ENCODE measurements around the gene RIPOR3.
A peak's percentile ranks its signal among the peaks of the same experiment; 100 is the strongest.
"Not testable (repeated sequence)": the region's sequence is repeated elsewhere in the genome, so short reads cannot be mapped to it uniquely, and the experiment has no call there.

Gene RIPOR3

GRCh38 chr20:50569864-50570836, 121.2 kb downstream of the RIPOR3 start:
- no peak overlapping the region for H3K23ac ChIP-seq (ENCODE audit: low read length in 2 of 2)
- peaks cover 56 to 65% of the 10 kb centered on the region in 2 experiments for H3K36me3 ChIP-seq (ENCODE audit: control insufficient read depth in 1 of 2, insufficient read depth in 2 of 2, low read depth in 1 of 2, low read length in 2 of 2)
- H2BK15ac ChIP-seq (ENCODE audit: low read depth, poor library complexity, severe bottlenecking): no peak overlapping the region
- H3K4me3 ChIP-seq (ENCODE audit: insufficient read depth in 1 of 2, low read depth in 1 of 2, low read length in 2 of 2): no peak overlapping the region
- H2BK12ac ChIP-seq (ENCODE audit: low read length in 2 of 2): no peak overlapping the region
- no peak overlapping the region for H3K4me2 ChIP-seq (ENCODE audit: low read length, poor library complexity, severe bottlenecking)
- no peak overlapping the region for H2BK120ac ChIP-seq (ENCODE audit: low read depth, low read length)
- no peak overlapping the region for H4K91ac ChIP-seq (ENCODE audit: low read length)
- H3K79me1 ChIP-seq (replicated peaks; ENCODE audit: low read length, poor library complexity, severe bottlenecking): peaks cover 45% of the 10 kb centered on the region
- H2BK5ac ChIP-seq (ENCODE audit: low read depth, low read length, poor library complexity, severe bottlenecking): no peak overlapping the region
- H3K4me1 ChIP-seq (ENCODE audit: control insufficient read depth, insufficient read depth, low read depth, low read length): peaks cover 27% of the 10 kb centered on the region
- H3K14ac ChIP-seq (ENCODE audit: low read length in 2 of 2): no peak overlapping the region
- DNase-seq: peak; percentile 61
- no peaks in the 10 kb centered on the region for H3K9me3 ChIP-seq (ENCODE audit: control insufficient read depth, low read length)
- H2AK5ac ChIP-seq (ENCODE audit: low read length, severe bottlenecking): peak overlapping the region; percentile 82
- H3K18ac ChIP-seq (ENCODE audit: low read depth in 1 of 2, low read length in 2 of 2): peak overlapping the region in 1 of 2 experiments; percentile 1
- H3K27me3 ChIP-seq (ENCODE audit: control insufficient read depth in 1 of 2, insufficient read depth in 1 of 2, low read length in 2 of 2): no peaks in the 10 kb centered on the region
- H3K27ac ChIP-seq (ENCODE audit: low read length, poor library complexity, severe bottlenecking): peak overlapping the region; percentile 66
- 95% methylated on average over 9 of the region's 14 CpGs for WGBS
- no peak overlapping the region for H4K8ac ChIP-seq (ENCODE audit: low read length)
- H2AFZ ChIP-seq (ENCODE audit: low read depth, low read length): no peak overlapping the region
- peak overlapping the region in 1 of 2 experiments; percentile 11 for H3K4ac ChIP-seq (ENCODE audit: low read depth in 1 of 2, low read length in 2 of 2)
- H3K9ac ChIP-seq (ENCODE audit: low read length): peak overlapping the region; percentile 35

GRCh38 chr20:50569487-50569863, 121.9 kb downstream of the RIPOR3 start:
- not testable (repeated sequence) for H2BK120ac ChIP-seq (ENCODE audit: low read depth, low read length); H4K8ac ChIP-seq (ENCODE audit: low read length); H3K14ac ChIP-seq (ENCODE audit: low read length in 2 of 2); H2BK5ac ChIP-seq (ENCODE audit: low read depth, low read length, poor library complexity, severe bottlenecking); H2AFZ ChIP-seq (ENCODE audit: low read depth, low read length); H3K4ac ChIP-seq (ENCODE audit: low read depth in 1 of 2, low read length in 2 of 2); H2AK5ac ChIP-seq (ENCODE audit: low read length, severe bottlenecking); H3K23ac ChIP-seq (ENCODE audit: low read length in 2 of 2); DNase-seq; H2BK12ac ChIP-seq (ENCODE audit: low read length in 2 of 2); H3K9me3 ChIP-seq (ENCODE audit: control insufficient read depth, low read length); H3K4me2 ChIP-seq (ENCODE audit: low read length, poor library complexity, severe bottlenecking); H3K9ac ChIP-seq (ENCODE audit: low read length); H3K27me3 ChIP-seq (ENCODE audit: control insufficient read depth in 1 of 2, insufficient read depth in 1 of 2, low read length in 2 of 2); H2BK15ac ChIP-seq (ENCODE audit: low read depth, poor library complexity, severe bottlenecking); H4K91ac ChIP-seq (ENCODE audit: low read length); H3K4me3 ChIP-seq (ENCODE audit: insufficient read depth in 1 of 2, low read depth in 1 of 2, low read length in 2 of 2)
- WGBS: 98% methylated on average over 7 of the region's 7 CpGs
- peaks cover 38% of the 10 kb centered on the region for H3K79me1 ChIP-seq (replicated peaks; ENCODE audit: low read length, poor library complexity, severe bottlenecking)
- H3K36me3 ChIP-seq (ENCODE audit: control insufficient read depth in 1 of 2, insufficient read depth in 2 of 2, low read depth in 1 of 2, low read length in 2 of 2): peaks cover 49 to 65% of the 10 kb centered on the region in 2 experiments
- H3K18ac ChIP-seq (ENCODE audit: low read depth in 1 of 2, low read length in 2 of 2): peak overlapping the region in 1 of 2 experiments; percentile 1
- H3K27ac ChIP-seq (ENCODE audit: low read length, poor library complexity, severe bottlenecking): peak overlapping the region; percentile 66
- peaks cover 27% of the 10 kb centered on the region for H3K4me1 ChIP-seq (ENCODE audit: control insufficient read depth, insufficient read depth, low read depth, low read length)

- H4K91ac ChIP-seq (ENCODE audit: low read length): no peak overlapping the region
- no peak overlapping the region for H2AK5ac ChIP-seq (ENCODE audit: low read length, severe bottlenecking)
- no peaks in the 10 kb centered on the region for H3K27me3 ChIP-seq (ENCODE audit: control insufficient read depth in 1 of 2, insufficient read depth in 1 of 2, low read length in 2 of 2)
- H3K4ac ChIP-seq (ENCODE audit: low read depth in 1 of 2, low read length in 2 of 2): no peak overlapping the region
- H3K27ac ChIP-seq (ENCODE audit: low read length, poor library complexity, severe bottlenecking): no peak overlapping the region
- peaks cover 25% of the 10 kb centered on the region for H3K4me1 ChIP-seq (ENCODE audit: control insufficient read depth, insufficient read depth, low read depth, low read length)
- H4K8ac ChIP-seq (ENCODE audit: low read length): no peak overlapping the region
- no peak overlapping the region for H3K14ac ChIP-seq (ENCODE audit: low read length in 2 of 2)
- H3K9me3 ChIP-seq (ENCODE audit: control insufficient read depth, low read length): no peaks in the 10 kb centered on the region
- H2BK15ac ChIP-seq (ENCODE audit: low read depth, poor library complexity, severe bottlenecking): no peak overlapping the region
- no peak overlapping the region for H2AFZ ChIP-seq (ENCODE audit: low read depth, low read length)
- peaks cover 35% of the 10 kb centered on the region for H3K79me1 ChIP-seq (replicated peaks; ENCODE audit: low read length, poor library complexity, severe bottlenecking)
- 87% methylated on average over 10 of the region's 11 CpGs for WGBS
- no peak overlapping the region for H3K18ac ChIP-seq (ENCODE audit: low read depth in 1 of 2, low read length in 2 of 2)
- no peak overlapping the region for H3K4me2 ChIP-seq (ENCODE audit: low read length, poor library complexity, severe bottlenecking)
- no peak for DNase-seq
- H3K23ac ChIP-seq (ENCODE audit: low read length in 2 of 2): no peak overlapping the region
- peaks cover 45 to 66% of the 10 kb centered on the region in 2 experiments for H3K36me3 ChIP-seq (ENCODE audit: control insufficient read depth in 1 of 2, insufficient read depth in 2 of 2, low read depth in 1 of 2, low read length in 2 of 2)
- no peak overlapping the region for H2BK120ac ChIP-seq (ENCODE audit: low read depth, low read length)
- no peak overlapping the region for H2BK5ac ChIP-seq (ENCODE audit: low read depth, low read length, poor library complexity, severe bottlenecking)
- no peak overlapping the region for H3K9ac ChIP-seq (ENCODE audit: low read length)
- no peak overlapping the region for H2BK12ac ChIP-seq (ENCODE audit: low read length in 2 of 2)
- no peak overlapping the region for H3K4me3 ChIP-seq (ENCODE audit: insufficient read depth in 1 of 2, low read depth in 1 of 2, low read length in 2 of 2)
Measured at GRCh38 chr20:50568549-50568942, 122.8 kb downstream of the RIPOR3 start.

GRCh38 chr20:50567860-50568548, 123.3 kb downstream of the RIPOR3 start:
- Histone ChIP-seq H3K36me3 (ENCODE audit: control insufficient read depth in 1 of 2, insufficient read depth in 2 of 2, low read depth in 1 of 2, low read length in 2 of 2) (peaks cover 48 to 71% of the 10 kb centered on the region in 2 experiments), H4K91ac (ENCODE audit: low read length) (no peak overlapping the region), H2AK5ac (ENCODE audit: low read length, severe bottlenecking) (no peak overlapping the region), H3K4ac (ENCODE audit: low read depth in 1 of 2, low read length in 2 of 2) (no peak overlapping the region), H4K8ac (ENCODE audit: low read length) (no peak overlapping the region), H3K23ac (ENCODE audit: low read length in 2 of 2) (no peak overlapping the region), H3K4me3 (ENCODE audit: insufficient read depth in 1 of 2, low read depth in 1 of 2, low read length in 2 of 2) (no peak overlapping the region), H2BK15ac (ENCODE audit: low read depth, poor library complexity, severe bottlenecking) (no peak overlapping the region), H2BK120ac (ENCODE audit: low read depth, low read length) (no peak overlapping the region), H3K4me2 (ENCODE audit: low read length, poor library complexity, severe bottlenecking) (no peak overlapping the region), H3K27ac (ENCODE audit: low read length, poor library complexity, severe bottlenecking) (no peak overlapping the region), H3K4me1 (ENCODE audit: control insufficient read depth, insufficient read depth, low read depth, low read length) (peaks cover 23% of the 10 kb centered on the region), H3K18ac (ENCODE audit: low read depth in 1 of 2, low read length in 2 of 2) (no peak overlapping the region), H3K9me3 (ENCODE audit: control insufficient read depth, low read length) (no peaks in the 10 kb centered on the region), H2AFZ (ENCODE audit: low read depth, low read length) (no peak overlapping the region), H3K14ac (ENCODE audit: low read length in 2 of 2) (no peak overlapping the region), H3K79me1 (replicated peaks; ENCODE audit: low read length, poor library complexity, severe bottlenecking) (peaks cover 35% of the 10 kb centered on the region), H3K9ac (ENCODE audit: low read length) (no peak overlapping the region), H2BK12ac (ENCODE audit: low read length in 2 of 2) (no peak overlapping the region), H2BK5ac (ENCODE audit: low read depth, low read length, poor library complexity, severe bottlenecking) (no peak overlapping the region), H3K27me3 (ENCODE audit: control insufficient read depth in 1 of 2, insufficient read depth in 1 of 2, low read length in 2 of 2) (no peaks in the 10 kb centered on the region)
- DNase-seq: no peak
- 94% methylated on average over 14 of the region's 18 CpGs for WGBS

Data from mesenchymal stem cell (in vitro differentiated cells and primary cell).